ENCODE results near the gene TBC1D10B. TPM values are rescaled to one million over a fixed set of nuclear protein-coding genes. Genes with fewer than 3 reads are reported as not detected.
"Not testable (repeated sequence)": the region's sequence is repeated elsewhere in the genome, so short reads cannot be mapped to it uniquely, and the experiment has no call there.

TBC1D10B gene
- total RNA-seq, 1 donor from 2014 or later: 51.9 TPM

DNA sequence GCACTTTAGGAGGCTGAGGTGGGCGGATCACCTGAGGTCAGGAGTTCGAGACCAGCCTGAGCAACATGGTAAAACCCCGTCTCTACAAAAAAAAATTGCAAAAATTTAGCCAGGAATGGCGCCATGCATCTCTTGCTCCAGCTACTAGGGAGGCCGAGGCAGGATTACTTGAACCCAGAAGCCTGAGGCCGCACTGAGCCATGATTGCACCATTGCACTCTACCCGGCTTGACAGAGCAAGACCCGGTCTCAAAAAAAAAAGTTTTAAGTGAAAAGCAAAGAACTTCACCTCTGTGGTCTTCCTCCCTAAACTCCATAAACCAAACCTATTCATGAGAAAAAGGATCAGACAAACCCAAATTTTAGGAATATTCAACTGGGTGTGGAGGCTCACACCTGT, 22.2 kb downstream of the TBC1D10B start:
- TF ChIP-seq, protein P1, sequence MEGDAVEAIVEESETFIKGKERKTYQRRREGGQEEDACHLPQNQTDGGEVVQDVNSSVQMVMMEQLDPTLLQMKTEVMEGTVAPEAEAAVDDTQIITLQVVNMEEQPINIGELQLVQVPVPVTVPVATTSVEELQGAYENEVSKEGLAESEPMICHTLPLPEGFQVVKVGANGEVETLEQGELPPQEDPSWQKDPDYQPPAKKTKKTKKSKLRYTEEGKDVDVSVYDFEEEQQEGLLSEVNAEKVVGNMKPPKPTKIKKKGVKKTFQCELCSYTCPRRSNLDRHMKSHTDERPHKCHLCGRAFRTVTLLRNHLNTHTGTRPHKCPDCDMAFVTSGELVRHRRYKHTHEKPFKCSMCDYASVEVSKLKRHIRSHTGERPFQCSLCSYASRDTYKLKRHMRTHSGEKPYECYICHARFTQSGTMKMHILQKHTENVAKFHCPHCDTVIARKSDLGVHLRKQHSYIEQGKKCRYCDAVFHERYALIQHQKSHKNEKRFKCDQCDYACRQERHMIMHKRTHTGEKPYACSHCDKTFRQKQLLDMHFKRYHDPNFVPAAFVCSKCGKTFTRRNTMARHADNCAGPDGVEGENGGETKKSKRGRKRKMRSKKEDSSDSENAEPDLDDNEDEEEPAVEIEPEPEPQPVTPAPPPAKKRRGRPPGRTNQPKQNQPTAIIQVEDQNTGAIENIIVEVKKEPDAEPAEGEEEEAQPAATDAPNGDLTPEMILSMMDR (IDR thresholded peaks at IDR 0.05; ENCODE audit: insufficient read depth, low read length, poor library complexity, severe bottlenecking): no peak
- no peak overlapping the region for H3K4me3 ChIP-seq (ENCODE audit: low read depth, low read length)
- H3K36me3 ChIP-seq (ENCODE audit: control insufficient read depth, insufficient read depth, low read length): peaks cover 4% of the 10 kb centered on the region
- no peak for DNase-seq (ENCODE audit: low read depth)
- H3K27me3 ChIP-seq (ENCODE audit: control insufficient read depth, insufficient read depth, low read length): no peaks in the 10 kb centered on the region

DNA sequence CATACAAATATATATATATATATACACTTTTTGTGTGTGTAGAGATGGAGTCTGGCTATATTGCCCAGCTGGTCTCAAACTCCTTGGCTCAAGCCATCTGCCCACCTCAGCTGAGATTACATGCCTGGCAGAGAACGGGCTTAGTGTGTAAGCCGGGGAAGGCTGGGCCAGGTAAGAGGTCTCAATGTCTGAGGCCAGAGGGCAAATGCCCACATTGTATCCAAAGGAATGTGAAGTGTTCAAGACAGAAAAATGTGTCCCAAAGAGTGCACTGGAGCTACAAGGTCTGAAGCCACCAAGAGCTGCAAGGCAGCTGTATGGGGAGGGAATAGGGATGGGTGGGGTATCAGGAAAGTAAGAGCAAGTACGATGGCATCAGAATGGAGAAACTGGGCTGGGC, 24.0 kb downstream of the TBC1D10B start:
- no peak overlapping the region for H3K4me3 ChIP-seq (ENCODE audit: low read depth, low read length)
- no peak for DNase-seq (ENCODE audit: low read depth)
- no peaks in the 10 kb centered on the region for H3K27me3 ChIP-seq (ENCODE audit: control insufficient read depth, insufficient read depth, low read length)
- TF ChIP-seq, protein P1 (IDR thresholded peaks at IDR 0.05; ENCODE audit: insufficient read depth, low read length, poor library complexity, severe bottlenecking): no peak
- peaks cover 3% of the 10 kb centered on the region for H3K36me3 ChIP-seq (ENCODE audit: control insufficient read depth, insufficient read depth, low read length)

DNA sequence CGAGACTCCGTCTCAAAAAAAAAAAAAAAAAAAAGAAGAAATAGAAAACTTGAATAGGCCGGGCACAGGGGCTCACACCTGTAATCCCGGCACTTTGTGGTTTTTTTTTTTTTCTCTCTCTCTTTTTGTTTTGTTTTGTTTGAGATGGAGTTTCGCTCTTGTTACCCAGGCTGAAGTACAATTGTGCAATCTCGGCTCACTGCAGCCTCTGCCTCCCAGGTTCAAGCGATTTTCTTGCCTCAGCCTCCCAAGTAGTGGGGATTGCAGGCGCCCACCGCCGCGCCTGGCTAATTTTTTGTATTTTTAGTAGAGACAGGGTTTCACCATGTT, 26.8 kb downstream of the TBC1D10B start:
- DNase-seq (ENCODE audit: low read depth); H3K36me3 ChIP-seq (ENCODE audit: control insufficient read depth, insufficient read depth, low read length); H3K4me3 ChIP-seq (ENCODE audit: low read depth, low read length); H3K27me3 ChIP-seq (ENCODE audit: control insufficient read depth, insufficient read depth, low read length): not testable (repeated sequence)

DNA sequence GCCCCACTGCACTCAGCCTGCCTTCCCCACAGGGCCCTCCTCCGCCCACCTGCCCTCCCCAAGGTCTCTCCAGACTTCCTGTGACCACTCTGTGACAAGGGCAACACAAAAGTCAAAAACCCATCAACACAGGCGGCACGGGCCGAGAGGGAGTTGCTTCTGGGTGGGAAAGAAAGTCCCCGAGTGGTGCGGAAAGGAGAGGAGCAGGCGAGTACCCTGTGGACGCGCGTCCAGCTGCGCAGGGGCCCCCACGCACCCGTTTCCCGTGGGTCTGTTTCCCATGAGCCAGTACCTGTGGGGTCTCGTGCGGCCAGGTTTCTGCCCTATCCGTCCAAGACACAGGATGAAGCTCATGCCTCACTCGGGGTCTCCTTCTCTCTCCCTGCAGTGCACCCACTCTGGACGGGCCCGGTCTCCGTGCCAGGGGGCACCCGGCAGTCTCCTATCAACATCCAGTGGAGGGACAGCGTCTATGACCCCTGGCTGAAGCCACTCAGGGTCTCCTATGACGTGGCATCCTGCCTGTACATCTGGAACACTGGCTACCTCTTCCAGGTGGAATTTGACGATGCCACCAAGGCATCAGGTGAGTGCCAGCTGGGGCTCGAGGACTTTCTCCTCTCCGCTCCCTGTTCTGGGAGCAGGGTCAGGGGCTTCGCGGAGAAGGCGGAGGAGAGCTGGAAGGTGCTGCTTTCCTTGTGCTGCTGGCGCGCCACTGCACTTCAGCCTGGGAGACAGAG, 27.4 kb downstream of the TBC1D10B start:
- no peaks in the 10 kb centered on the region for H3K36me3 ChIP-seq (ENCODE audit: control insufficient read depth, insufficient read depth, low read length)
- no peak overlapping the region for H3K4me3 ChIP-seq (ENCODE audit: low read depth, low read length)
- DNase-seq (ENCODE audit: low read depth): no peak
- H3K27me3 ChIP-seq (ENCODE audit: control insufficient read depth, insufficient read depth, low read length): no peaks in the 10 kb centered on the region
- TF ChIP-seq, protein P1 (IDR thresholded peaks at IDR 0.05; ENCODE audit: insufficient read depth, low read length, poor library complexity, severe bottlenecking): no peak

DNA sequence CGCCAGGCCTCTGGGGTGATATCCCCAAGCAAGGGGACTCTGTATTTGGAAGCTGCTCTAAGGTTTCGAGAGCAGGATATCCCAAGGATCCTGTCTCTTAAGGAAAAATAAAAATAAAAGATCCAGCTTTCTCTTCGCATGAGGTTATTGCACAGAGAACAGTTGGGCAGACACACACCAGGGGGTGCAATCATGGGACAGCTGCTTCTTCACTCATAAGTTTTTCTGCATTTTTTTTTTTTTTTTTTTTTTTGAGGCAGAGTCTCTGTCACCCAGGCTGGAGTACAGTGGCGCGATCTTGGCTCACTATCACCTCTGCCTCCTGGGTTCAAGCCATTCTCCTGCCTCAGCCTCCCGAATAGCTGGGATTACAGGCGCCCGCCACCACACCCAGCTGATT, 28.3 kb downstream of the TBC1D10B start:
- H3K36me3 ChIP-seq (ENCODE audit: control insufficient read depth, insufficient read depth, low read length); H3K27me3 ChIP-seq (ENCODE audit: control insufficient read depth, insufficient read depth, low read length); H3K4me3 ChIP-seq (ENCODE audit: low read depth, low read length); DNase-seq (ENCODE audit: low read depth): not testable (repeated sequence)

DNA sequence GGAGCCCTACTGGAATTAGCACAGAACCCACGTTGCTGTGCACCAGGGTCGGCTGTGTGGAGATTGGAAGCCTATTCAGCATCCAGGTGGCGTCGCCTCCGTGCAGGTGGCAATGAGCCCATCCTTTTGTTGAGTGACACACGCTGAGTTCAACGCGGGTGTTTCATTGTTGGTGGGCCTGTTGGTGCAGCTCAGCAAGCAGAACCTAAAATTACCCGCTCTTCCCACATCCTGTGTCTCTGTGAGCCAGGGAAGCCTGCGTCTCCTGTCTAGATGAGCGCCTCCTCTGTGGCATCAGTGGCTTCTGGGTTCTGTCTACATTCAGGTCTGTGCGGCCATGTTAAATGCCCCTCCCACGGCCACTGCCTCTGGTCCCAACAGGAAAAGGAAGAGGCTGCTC, 29.7 kb downstream of the TBC1D10B start:
- no peak overlapping the region for H3K4me3 ChIP-seq (ENCODE audit: low read depth, low read length)
- H3K36me3 ChIP-seq (ENCODE audit: control insufficient read depth, insufficient read depth, low read length): no peaks in the 10 kb centered on the region
- H3K27me3 ChIP-seq (ENCODE audit: control insufficient read depth, insufficient read depth, low read length): no peaks in the 10 kb centered on the region
- TF ChIP-seq, protein P1 (IDR thresholded peaks at IDR 0.05; ENCODE audit: insufficient read depth, low read length, poor library complexity, severe bottlenecking): no peak
- no peak for DNase-seq (ENCODE audit: low read depth)

DNA sequence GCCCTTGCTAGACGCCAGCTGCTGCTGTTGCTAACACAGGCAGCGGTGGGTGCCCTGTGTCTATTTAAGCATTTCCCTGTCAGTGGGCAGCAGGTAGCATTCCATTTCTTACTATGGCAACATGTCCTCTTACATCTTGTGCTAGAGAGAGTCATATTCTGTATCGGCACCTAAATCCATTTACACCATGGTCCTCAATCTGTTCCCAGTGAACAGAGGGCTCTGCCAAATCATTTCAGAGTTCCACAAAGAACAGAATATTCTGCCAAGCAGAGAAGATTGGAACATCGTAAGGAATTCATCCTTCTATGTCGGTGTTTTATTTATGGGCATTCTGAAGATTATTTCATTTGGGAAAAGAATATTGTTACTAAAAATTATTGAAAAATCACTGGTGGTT, 31.6 kb downstream of the TBC1D10B start:
- H3K27me3 ChIP-seq (ENCODE audit: control insufficient read depth, insufficient read depth, low read length); H3K36me3 ChIP-seq (ENCODE audit: control insufficient read depth, insufficient read depth, low read length); DNase-seq (ENCODE audit: low read depth); H3K4me3 ChIP-seq (ENCODE audit: low read depth, low read length): not testable (repeated sequence)

DNA sequence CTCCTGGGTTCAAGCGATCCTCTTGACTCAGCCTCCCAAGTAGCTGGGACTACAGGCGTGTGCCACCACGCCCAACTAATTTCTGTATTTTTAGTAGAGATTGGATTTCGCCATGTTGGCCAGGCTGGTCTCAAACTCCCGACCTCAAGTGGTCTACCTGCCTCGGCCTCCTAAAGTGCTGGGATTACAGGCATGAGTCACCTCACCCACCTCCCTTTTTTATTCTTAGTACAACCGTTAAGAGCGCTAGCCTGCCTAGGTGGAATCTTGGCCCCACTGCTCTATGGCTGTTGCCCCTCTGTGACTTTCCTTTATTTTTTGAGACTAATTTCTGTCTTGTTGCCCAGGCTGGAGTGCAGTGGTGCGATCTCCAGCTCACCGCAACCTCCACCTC, 32.3 kb downstream of the TBC1D10B start:
- H3K36me3 ChIP-seq (ENCODE audit: control insufficient read depth, insufficient read depth, low read length); H3K27me3 ChIP-seq (ENCODE audit: control insufficient read depth, insufficient read depth, low read length); H3K4me3 ChIP-seq (ENCODE audit: low read depth, low read length); DNase-seq (ENCODE audit: low read depth): not testable (repeated sequence)
